Measurements from ENCODE around the gene CLK4. TPM values are rescaled to one million over a fixed set of nuclear protein-coding genes. Genes with fewer than 3 reads are reported as not detected.

Gene CLK4
- total RNA-seq (2021; ENCODE audit: unreplicated experiment) = 9.8 TPM
- 7.1 and 8.1 TPM in 2 replicates for polyA plus RNA-seq (2012)
- percentile 87 among the genes with signal in this experiment for Bru-seq, nascent RNA
- BruChase-seq, experiment 1, labeled RNA remaining after a 6-hour chase = percentile 73 among the genes with signal in this experiment
- BruChase-seq, experiment 2, labeled RNA remaining after a 2-hour chase = percentile 82 among the genes with signal in this experiment
- long read RNA-seq, transcript CLK4-201 (13 exons, 2,568 nt) = major isoform, 5 of 21 reads
- long read RNA-seq, partial matches to known transcripts = 2 of 21 reads
- long read RNA-seq, other reads (novel, unspliced or antisense) = 14 of 21 reads

DNA sequence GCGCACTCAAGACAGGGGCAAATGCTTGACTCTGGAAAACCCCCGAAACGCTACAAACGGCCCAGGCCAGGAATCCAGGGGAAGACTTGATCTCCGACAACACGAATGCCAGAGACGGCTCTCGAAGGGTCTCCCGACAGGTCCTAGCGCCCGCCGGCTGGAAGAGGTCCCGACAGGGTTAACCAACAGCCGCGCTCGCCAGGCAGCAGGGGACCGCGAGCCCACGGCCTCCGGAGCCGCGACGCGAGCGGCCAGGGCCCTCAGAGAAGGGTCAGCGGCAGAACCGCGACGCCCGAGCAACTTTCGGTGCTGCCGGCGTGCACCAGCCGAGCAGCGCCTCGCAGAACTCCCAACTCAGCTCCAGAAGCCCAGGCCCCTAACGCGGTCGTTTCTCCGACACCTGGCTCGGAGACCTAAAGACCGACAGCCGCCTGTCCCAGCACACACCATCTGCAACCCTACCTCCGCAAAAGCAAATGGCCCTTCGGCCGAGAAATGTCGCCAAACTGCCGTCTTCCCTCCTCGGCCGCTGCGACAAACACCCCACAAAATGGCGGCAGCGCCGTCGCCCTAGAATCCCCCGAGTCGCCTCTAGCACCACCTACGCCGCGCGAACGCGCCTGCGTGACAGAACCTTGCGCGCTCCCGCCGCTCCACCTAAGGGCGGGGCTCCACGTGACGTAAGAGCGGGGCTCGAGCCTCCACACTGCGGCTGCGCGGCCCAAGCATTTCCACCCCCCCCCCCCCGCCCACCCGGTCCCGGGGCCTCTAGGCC is at the start of gene CLK4:
CLK4 (minus strand) TSS at position 567 of the 775 bp plus-strand sequence. CDS start 3,634 bp downstream, outside the sequence.
- H2AFZ ChIP-seq (ENCODE audit: low read depth, low read length, poor library complexity, severe bottlenecking) = peak within 1 kb of the TSS; percentile 80
- H3K79me2 ChIP-seq (ENCODE audit: insufficient read depth, low read length) = peaks cover 50% of the 10 kb centered on the region

More for the DNA sequence above, at the start of gene CLK4:
- Histone ChIP-seq H3K4me1 (ENCODE audit: control insufficient read depth in 1 of 2, insufficient read depth in 2 of 2, low read length in 2 of 2) (peaks cover 11 to 30% of the 10 kb centered on the region in 2 experiments), H3K27me3 (ENCODE audit: insufficient read depth, low read length) (no peaks in the 10 kb centered on the region), H3K9me2 (ENCODE audit: insufficient read depth) (no peaks in the 10 kb centered on the region), H3K9me3 (ENCODE audit: control insufficient read depth in 1 of 2, insufficient read depth in 1 of 2, low read depth in 1 of 2, low read length in 2 of 2) (no peaks in the 10 kb centered on the region), H4K20me1 (ENCODE audit: insufficient read depth) (no peaks in the 10 kb centered on the region), H3K36me3 (ENCODE audit: control insufficient read depth in 1 of 2, insufficient read depth in 2 of 2, low read length in 2 of 2) (peaks cover 10 to 14% of the 10 kb centered on the region in 2 experiments; a peak in 3 of 4 replicates), H3K27ac (ENCODE audit: low read depth, low read length) (peak within 1 kb of the TSS; percentile 84), H3K9ac (ENCODE audit: low read length) (peak within 1 kb of the TSS; percentile 94), H3K4me2 (ENCODE audit: low read length) (peak within 1 kb of the TSS; percentile 79), H3K4me3 (replicated peaks in 1 of 2; ENCODE audit: low read depth in 1 of 2, low read length in 2 of 2) (peak within 1 kb of the TSS; percentile 86 to 94)
- ATAC-seq (peak; percentile 91), DNase-seq (ENCODE audit: low read depth, low spot score) (peak; percentile 88)
- intact Hi-C loops (cut with micrococcal nuclease) = loop anchor here (5.0 to 10.0 kb wide), 3 partner anchors 106 to 549 kb away; partner anchors contain the start of genes ZNF354A and ZNF354B
- TF ChIP-seq POLR2A (IDR thresholded peaks at IDR 0.05; ENCODE audit: borderline replicate concordance, extremely low read depth, insufficient read depth, insufficient read length) (peak; percentile 77), TCF7L2 (IDR thresholded peaks at IDR 0.05; ENCODE audit: borderline replicate concordance, extremely low read depth, insufficient read depth, insufficient read length) (no peak), JUND (IDR thresholded peaks at IDR 0.05) (no peak), SP1 (IDR thresholded peaks at IDR 0.05; ENCODE audit: low read depth) (peak; percentile 26; the same call in 1 of the 2 replicates), FOSL1 (IDR thresholded peaks at IDR 0.05; ENCODE audit: low read depth) (peak; percentile 74), CBX3 (IDR thresholded peaks at IDR 0.05; ENCODE audit: low read depth) (no peak; the same call in 1 of the 2 replicates), YY1 (IDR thresholded peaks at IDR 0.05; ENCODE audit: extremely low read depth, insufficient replicate concordance, low read depth, low read length) (peak; percentile 92), ZFX (IDR thresholded peaks at IDR 0.05) (peak; percentile 86), POLR2AphosphoS5 (IDR thresholded peaks at IDR 0.05; ENCODE audit: low read depth, low read length) (peak; percentile 91), EGR1 (IDR thresholded peaks at IDR 0.05; ENCODE audit: low read depth) (peak; percentile 68; the same call in 1 of the 2 replicates), EZH2 (IDR thresholded peaks at IDR 0.05) (no peak)
- TF ChIP-seq, protein P1, sequence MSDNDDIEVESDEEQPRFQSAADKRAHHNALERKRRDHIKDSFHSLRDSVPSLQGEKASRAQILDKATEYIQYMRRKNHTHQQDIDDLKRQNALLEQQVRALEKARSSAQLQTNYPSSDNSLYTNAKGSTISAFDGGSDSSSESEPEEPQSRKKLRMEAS (IDR thresholded peaks at IDR 0.05) = peak; percentile 63
- TF ChIP-seq, protein P2, sequence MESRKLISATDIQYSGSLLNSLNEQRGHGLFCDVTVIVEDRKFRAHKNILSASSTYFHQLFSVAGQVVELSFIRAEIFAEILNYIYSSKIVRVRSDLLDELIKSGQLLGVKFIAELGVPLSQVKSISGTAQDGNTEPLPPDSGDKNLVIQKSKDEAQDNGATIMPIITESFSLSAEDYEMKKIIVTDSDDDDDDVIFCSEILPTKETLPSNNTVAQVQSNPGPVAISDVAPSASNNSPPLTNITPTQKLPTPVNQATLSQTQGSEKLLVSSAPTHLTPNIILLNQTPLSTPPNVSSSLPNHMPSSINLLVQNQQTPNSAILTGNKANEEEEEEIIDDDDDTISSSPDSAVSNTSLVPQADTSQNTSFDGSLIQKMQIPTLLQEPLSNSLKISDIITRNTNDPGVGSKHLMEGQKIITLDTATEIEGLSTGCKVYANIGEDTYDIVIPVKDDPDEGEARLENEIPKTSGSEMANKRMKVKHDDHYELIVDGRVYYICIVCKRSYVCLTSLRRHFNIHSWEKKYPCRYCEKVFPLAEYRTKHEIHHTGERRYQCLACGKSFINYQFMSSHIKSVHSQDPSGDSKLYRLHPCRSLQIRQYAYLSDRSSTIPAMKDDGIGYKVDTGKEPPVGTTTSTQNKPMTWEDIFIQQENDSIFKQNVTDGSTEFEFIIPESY (IDR thresholded peaks at IDR 0.05; ENCODE audit: extremely low read depth, insufficient replicate concordance, low read length) = no peak
- TF ChIP-seq, protein P3, sequence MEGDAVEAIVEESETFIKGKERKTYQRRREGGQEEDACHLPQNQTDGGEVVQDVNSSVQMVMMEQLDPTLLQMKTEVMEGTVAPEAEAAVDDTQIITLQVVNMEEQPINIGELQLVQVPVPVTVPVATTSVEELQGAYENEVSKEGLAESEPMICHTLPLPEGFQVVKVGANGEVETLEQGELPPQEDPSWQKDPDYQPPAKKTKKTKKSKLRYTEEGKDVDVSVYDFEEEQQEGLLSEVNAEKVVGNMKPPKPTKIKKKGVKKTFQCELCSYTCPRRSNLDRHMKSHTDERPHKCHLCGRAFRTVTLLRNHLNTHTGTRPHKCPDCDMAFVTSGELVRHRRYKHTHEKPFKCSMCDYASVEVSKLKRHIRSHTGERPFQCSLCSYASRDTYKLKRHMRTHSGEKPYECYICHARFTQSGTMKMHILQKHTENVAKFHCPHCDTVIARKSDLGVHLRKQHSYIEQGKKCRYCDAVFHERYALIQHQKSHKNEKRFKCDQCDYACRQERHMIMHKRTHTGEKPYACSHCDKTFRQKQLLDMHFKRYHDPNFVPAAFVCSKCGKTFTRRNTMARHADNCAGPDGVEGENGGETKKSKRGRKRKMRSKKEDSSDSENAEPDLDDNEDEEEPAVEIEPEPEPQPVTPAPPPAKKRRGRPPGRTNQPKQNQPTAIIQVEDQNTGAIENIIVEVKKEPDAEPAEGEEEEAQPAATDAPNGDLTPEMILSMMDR (IDR thresholded peaks at IDR 0.05 in 2 of 3, conservative IDR thresholded peaks at IDR 0.05 in 1 of 3; ENCODE audit: borderline replicate concordance in 1 of 3, insufficient read depth in 1 of 3, low read depth in 2 of 3, low read length in 2 of 3) = no peak
- TSS peak; percentile 73 for BruUV-seq (replicated peaks)
- ChIA-PET CTCF (no interaction called here), RAD21 (ENCODE audit: low non-redundant PET in 1 of 2, low total read pairs in 2 of 2, uncharacterized antibody in 2 of 2, unreplicated experiment in 2 of 2) (no interaction called here), POLR2A (no interaction called here)
